Right atrium auricular region (tissue), 2 donors: Measurements from ENCODE around the gene PIF1. TPM values are rescaled to one million over a fixed set of nuclear protein-coding genes. Genes with fewer than 3 reads are reported as not detected.

Source experiments
- DNase-seq: peaks from one replicate; pipeline ENCODE4 v3.0.0-alpha.2; 2019; ENCODE audit warnings: low spot score
- H3K27ac ChIP-seq, 2 donors: fragments of 200-600 bp; sonication (generic); 1 replicate in 1 of 2; 2 replicates in 1 of 2; pipeline ENCODE4 v1.5.1; 2016 to 2019
- H3K27me3 ChIP-seq, 2 donors: fragments of 200-600 bp; sonication (generic); one replicate each; pipeline versions ENCODE4 v1.5.1 to v1.6.0; 2017 to 2019
- H3K36me3 ChIP-seq: fragments of 200-600 bp; sonication (generic); one replicate; pipeline ENCODE4 v1.5.1; 2016
- H3K4me1 ChIP-seq, 2 donors: fragments of 200-600 bp; sonication (generic); one replicate each; pipeline versions ENCODE4 v1.5.1 to v1.6.0; 2017 to 2019
- H3K4me3 ChIP-seq, 2 donors: fragments of 200-600 bp; sonication (generic); 1 replicate in 1 of 2; 2 replicates in 1 of 2; pipeline ENCODE4 v1.5.1; 2017 to 2019; ENCODE audit warnings: mild to moderate bottlenecking in 1 of 2, moderate library complexity in 1 of 2
- H3K9me3 ChIP-seq, 2 donors: fragments of 200-600 bp; sonication (generic); one replicate each; pipeline ENCODE4 v1.5.1; 2019
- total RNA-seq, 2 donors: library from RNA; depleted of rRNA; stranded (reverse); fragments of >200 nt; gene quantifications; one replicate each; pipeline ENCODE4 v1.1.0, GENCODE V29; 2016
- TF ChIP-seq, protein P1 (sequence below), 2 donors: fragments of 200-600 bp; sonication (generic); IDR thresholded peaks; one replicate each; pipeline ENCODE4 v1.5.1; 2019; ENCODE audit warnings: antibody characterized with exemption in 2 of 2

The PIF1 gene
- total RNA-seq, 2 donors from 2014 or later, result 0.28 to 0.56 TPM

DNA sequence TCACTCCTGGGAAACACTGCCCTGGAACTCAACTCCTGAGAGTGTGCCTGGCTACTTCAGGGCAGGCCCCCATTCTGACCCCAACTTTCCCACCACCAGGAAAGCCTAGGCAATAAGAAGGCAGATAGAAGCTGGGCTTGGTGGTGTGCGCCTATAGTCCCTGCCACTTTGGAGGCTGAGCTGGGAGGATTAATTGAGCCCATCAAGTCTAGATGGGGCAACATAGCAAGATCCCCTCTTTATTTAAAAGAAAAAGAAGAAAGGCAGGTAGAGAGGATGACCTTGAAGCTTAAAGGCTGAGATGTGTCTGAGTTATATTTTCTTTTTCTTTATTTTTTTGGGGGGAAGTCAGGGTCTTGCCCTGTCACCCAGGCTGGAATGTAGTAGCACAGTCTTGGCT, 45.8 kb downstream of the PIF1 start:
- Histone ChIP-seq H3K36me3 (no peaks in the 10 kb centered on the region), H3K27me3 (no peaks in the 10 kb centered on the region), H3K4me3 (no peak overlapping the region), H3K9me3 (no peaks in the 10 kb centered on the region), H3K27ac (no peak overlapping the region), H3K4me1 (peaks cover 0 to 11% of the 10 kb centered on the region in 2 donors)
- DNase-seq, result no peak
- TF ChIP-seq, protein P1, sequence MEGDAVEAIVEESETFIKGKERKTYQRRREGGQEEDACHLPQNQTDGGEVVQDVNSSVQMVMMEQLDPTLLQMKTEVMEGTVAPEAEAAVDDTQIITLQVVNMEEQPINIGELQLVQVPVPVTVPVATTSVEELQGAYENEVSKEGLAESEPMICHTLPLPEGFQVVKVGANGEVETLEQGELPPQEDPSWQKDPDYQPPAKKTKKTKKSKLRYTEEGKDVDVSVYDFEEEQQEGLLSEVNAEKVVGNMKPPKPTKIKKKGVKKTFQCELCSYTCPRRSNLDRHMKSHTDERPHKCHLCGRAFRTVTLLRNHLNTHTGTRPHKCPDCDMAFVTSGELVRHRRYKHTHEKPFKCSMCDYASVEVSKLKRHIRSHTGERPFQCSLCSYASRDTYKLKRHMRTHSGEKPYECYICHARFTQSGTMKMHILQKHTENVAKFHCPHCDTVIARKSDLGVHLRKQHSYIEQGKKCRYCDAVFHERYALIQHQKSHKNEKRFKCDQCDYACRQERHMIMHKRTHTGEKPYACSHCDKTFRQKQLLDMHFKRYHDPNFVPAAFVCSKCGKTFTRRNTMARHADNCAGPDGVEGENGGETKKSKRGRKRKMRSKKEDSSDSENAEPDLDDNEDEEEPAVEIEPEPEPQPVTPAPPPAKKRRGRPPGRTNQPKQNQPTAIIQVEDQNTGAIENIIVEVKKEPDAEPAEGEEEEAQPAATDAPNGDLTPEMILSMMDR (IDR thresholded peaks at IDR 0.05), result no peak

- no peak overlapping the region for H3K27ac ChIP-seq
- DNase-seq, result no peak
- TF ChIP-seq, protein P1 (IDR thresholded peaks at IDR 0.05), result no peak
- H3K4me1 ChIP-seq, result peaks cover 0 to 11% of the 10 kb centered on the region in 2 donors
- H3K4me3 ChIP-seq, result no peak overlapping the region
- no peaks in the 10 kb centered on the region for H3K36me3 ChIP-seq
- no peaks in the 10 kb centered on the region for H3K27me3 ChIP-seq
- no peaks in the 10 kb centered on the region for H3K9me3 ChIP-seq
Observed at GRCh38 chr15:64779024-64779423, 46.4 kb downstream of the PIF1 start.

DNA sequence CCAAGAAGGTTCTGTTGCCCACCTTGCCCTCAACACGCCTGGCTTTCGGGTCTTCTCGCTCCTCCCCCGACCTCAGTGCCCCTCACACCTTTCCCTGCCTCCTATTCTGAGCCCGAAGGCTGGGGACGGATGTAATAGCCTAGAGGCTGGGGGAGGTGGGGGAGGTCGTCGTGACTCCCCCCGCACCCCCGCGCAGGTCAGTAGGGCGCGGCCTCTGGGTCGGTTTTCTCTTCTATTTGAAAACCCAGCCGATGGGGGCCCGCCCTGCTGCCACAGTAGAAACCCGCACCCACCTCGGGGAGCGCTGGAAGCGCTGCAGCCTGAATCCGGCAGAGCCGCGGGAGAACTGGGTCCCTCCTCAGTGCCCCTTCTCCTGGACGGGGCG, 49.1 kb downstream of the PIF1 start:
- Histone ChIP-seq H3K4me3 (peak overlapping the region; percentile 56 to 83), H3K36me3 (no peaks in the 10 kb centered on the region), H3K27ac (peak overlapping the region; percentile 90 to 91), H3K27me3 (no peaks in the 10 kb centered on the region), H3K4me1 (peaks cover 0 to 26% of the 10 kb centered on the region in 2 donors), H3K9me3 (no peaks in the 10 kb centered on the region)
- TF ChIP-seq, protein P1 (IDR thresholded peaks at IDR 0.05), result no peak
- DNase-seq, result no peak

- peak within 1 kb of the TSS; percentile 90 to 91 for H3K27ac ChIP-seq
- H3K9me3 ChIP-seq, result no peaks in the 10 kb centered on the region
- no peak for DNase-seq
- H3K27me3 ChIP-seq, result no peaks in the 10 kb centered on the region
- TF ChIP-seq, protein P1 (IDR thresholded peaks at IDR 0.05), result no peak
- no peaks in the 10 kb centered on the region for H3K36me3 ChIP-seq
- peak within 1 kb of the TSS; percentile 56 to 83 for H3K4me3 ChIP-seq
- H3K4me1 ChIP-seq, result peaks cover 0 to 26% of the 10 kb centered on the region in 2 donors
Observed at GRCh38 chr15:64775551-64776401, 49.7 kb downstream of the PIF1 start, which contains the start of gene RBPMS2. RBPMS2 (minus strand) TSS chr15:64775589; CDS start chr15:64775319, 270 bp downstream.

GRCh38 chr15:64774629-64775493, 50.6 kb downstream of the PIF1 start:
- TF ChIP-seq, protein P1 (IDR thresholded peaks at IDR 0.05), result no peak
- Histone ChIP-seq H3K27me3 (no peaks in the 10 kb centered on the region), H3K36me3 (no peaks in the 10 kb centered on the region), H3K9me3 (no peaks in the 10 kb centered on the region), H3K27ac (peak overlapping the region; percentile 89 to 90), H3K4me3 (peak overlapping the region; percentile 56 to 83), H3K4me1 (peaks cover 0 to 26% of the 10 kb centered on the region in 2 donors)
- no peak for DNase-seq
